ENCODE data around the gene CUL2.
"Not testable (repeated sequence)": the region's sequence is repeated elsewhere in the genome, so short reads cannot be mapped to it uniquely, and the experiment has no call there.

Gene CUL2

GRCh38 chr10:35015843-35016408 lies 74.2 kb downstream of the CUL2 start:
- Mint-ChIP-seq H3K4me3 (no peak overlapping the region), H3K27ac (peak overlapping the region; percentile 34), H3K9me3 (no peaks in the 10 kb centered on the region), H3K4me1 (peaks cover 18% of the 10 kb centered on the region), H3K36me3 (peaks cover 95% of the 10 kb centered on the region)
- no peak for DNase-seq (ENCODE audit: low spot score in 2 of 2)
- ATAC-seq = no peak

GRCh38 chr10:35012781-35013180 lies 77.4 kb downstream of the CUL2 start:
- H3K36me3 Mint-ChIP-seq = peaks cover 95% of the 10 kb centered on the region
- H3K4me1 Mint-ChIP-seq = no peaks in the 10 kb centered on the region
- H3K4me3 Mint-ChIP-seq = no peak overlapping the region
- no peak overlapping the region for H3K27ac Mint-ChIP-seq
- DNase-seq (ENCODE audit: low spot score in 2 of 2) = no peak
- no peak for ATAC-seq
- H3K9me3 Mint-ChIP-seq = no peaks in the 10 kb centered on the region

GRCh38 chr10:35011771-35012191 lies 78.4 kb downstream of the CUL2 start:
- H3K36me3 Mint-ChIP-seq = peaks cover 85% of the 10 kb centered on the region

GRCh38 chr10:35007858-35008301 lies 82.3 kb downstream of the CUL2 start:
- ATAC-seq (no peak), DNase-seq (ENCODE audit: low spot score in 2 of 2) (no peak)
- H3K36me3 Mint-ChIP-seq = peaks cover 46% of the 10 kb centered on the region
- no peaks in the 10 kb centered on the region for H3K4me1 Mint-ChIP-seq
- no peak overlapping the region for H3K27ac Mint-ChIP-seq
- no peak overlapping the region for H3K4me3 Mint-ChIP-seq
- no peaks in the 10 kb centered on the region for H3K9me3 Mint-ChIP-seq

More at GRCh38 chr10:35011771-35012191, 78.4 kb downstream of the CUL2 start:
- no peaks in the 10 kb centered on the region for H3K9me3 Mint-ChIP-seq
- H3K27ac Mint-ChIP-seq = no peak overlapping the region
- no peaks in the 10 kb centered on the region for H3K4me1 Mint-ChIP-seq
- no peak overlapping the region for H3K4me3 Mint-ChIP-seq
- DNase-seq (ENCODE audit: low spot score in 2 of 2) (no peak), ATAC-seq (no peak)

- Mint-ChIP-seq H3K36me3 (peaks cover 36% of the 10 kb centered on the region), H3K27ac (no peak overlapping the region), H3K9me3 (no peaks in the 10 kb centered on the region), H3K4me1 (no peaks in the 10 kb centered on the region), H3K4me3 (no peak overlapping the region)
- no peak for DNase-seq (ENCODE audit: low spot score in 2 of 2)
- ATAC-seq = no peak
Measured at GRCh38 chr10:35006836-35007235, 83.3 kb downstream of the CUL2 start.

- H3K4me3 Mint-ChIP-seq = no peak overlapping the region
- H3K9me3 Mint-ChIP-seq = no peaks in the 10 kb centered on the region
- DNase-seq (ENCODE audit: low spot score in 2 of 2) = no peak
- H3K36me3 Mint-ChIP-seq = peaks cover 26% of the 10 kb centered on the region
- ATAC-seq = no peak
- no peak overlapping the region for H3K27ac Mint-ChIP-seq
- no peaks in the 10 kb centered on the region for H3K4me1 Mint-ChIP-seq
Measured at GRCh38 chr10:35005868-35006267, 84.3 kb downstream of the CUL2 start.

- H3K4me3 Mint-ChIP-seq = no peak overlapping the region
- H3K9me3 Mint-ChIP-seq = no peaks in the 10 kb centered on the region
- peaks cover 14% of the 10 kb centered on the region for H3K36me3 Mint-ChIP-seq
- DNase-seq (ENCODE audit: low spot score in 2 of 2) (no peak), ATAC-seq (no peak)
- H3K27ac Mint-ChIP-seq = no peak overlapping the region
- H3K4me1 Mint-ChIP-seq = no peaks in the 10 kb centered on the region
Measured at GRCh38 chr10:35004651-35005050, 85.5 kb downstream of the CUL2 start.

- H3K4me1 Mint-ChIP-seq = no peaks in the 10 kb centered on the region
- no peak overlapping the region for H3K27ac Mint-ChIP-seq
- no peaks in the 10 kb centered on the region for H3K9me3 Mint-ChIP-seq
- H3K4me3 Mint-ChIP-seq = no peak overlapping the region
- DNase-seq (ENCODE audit: low spot score in 2 of 2) (no peak), ATAC-seq (no peak)
- peaks cover 11% of the 10 kb centered on the region for H3K36me3 Mint-ChIP-seq
Measured at GRCh38 chr10:35003906-35004305, 86.2 kb downstream of the CUL2 start.

GRCh38 chr10:35000936-35001335 lies 89.2 kb downstream of the CUL2 start:
- H3K27ac Mint-ChIP-seq = peak overlapping the region; percentile 17
- H3K9me3 Mint-ChIP-seq = no peaks in the 10 kb centered on the region
- ATAC-seq (no peak), DNase-seq (ENCODE audit: low spot score in 2 of 2) (peak in 1 of 2 donors; percentile 20)
- H3K4me3 Mint-ChIP-seq = no peak overlapping the region
- no peaks in the 10 kb centered on the region for H3K4me1 Mint-ChIP-seq
- peaks cover 4% of the 10 kb centered on the region for H3K36me3 Mint-ChIP-seq

- peaks cover 6% of the 10 kb centered on the region for H3K4me1 Mint-ChIP-seq
- H3K9me3 Mint-ChIP-seq = no peaks in the 10 kb centered on the region
- H3K4me3 Mint-ChIP-seq = no peak overlapping the region
- peaks cover 9% of the 10 kb centered on the region for H3K36me3 Mint-ChIP-seq
- no peak for DNase-seq (ENCODE audit: low spot score in 2 of 2)
- no peak for ATAC-seq
- peak overlapping the region; percentile 63 for H3K27ac Mint-ChIP-seq
Measured at GRCh38 chr10:34999532-34999931, 90.6 kb downstream of the CUL2 start.

GRCh38 chr10:34998940-34999339 lies 91.2 kb downstream of the CUL2 start:
- peaks cover 15% of the 10 kb centered on the region for H3K36me3 Mint-ChIP-seq
- peaks cover 12% of the 10 kb centered on the region for H3K4me1 Mint-ChIP-seq
- H3K27ac Mint-ChIP-seq = peak overlapping the region; percentile 63
- no peaks in the 10 kb centered on the region for H3K9me3 Mint-ChIP-seq
- ATAC-seq = no peak
- no peak for DNase-seq (ENCODE audit: low spot score in 2 of 2)
- H3K4me3 Mint-ChIP-seq = no peak overlapping the region

- Mint-ChIP-seq H3K27ac (peak overlapping the region; percentile 52), H3K9me3 (no peaks in the 10 kb centered on the region), H3K36me3 (peaks cover 16% of the 10 kb centered on the region), H3K4me3 (no peak overlapping the region), H3K4me1 (peaks cover 13% of the 10 kb centered on the region)
- no peak for DNase-seq (ENCODE audit: low spot score in 2 of 2)
- no peak for ATAC-seq
Measured at GRCh38 chr10:34996843-34997242, 93.3 kb downstream of the CUL2 start.

- Mint-ChIP-seq H3K36me3 (peaks cover 16% of the 10 kb centered on the region), H3K4me1 (peaks cover 13% of the 10 kb centered on the region), H3K9me3 (no peaks in the 10 kb centered on the region), H3K4me3 (no peak overlapping the region), H3K27ac (no peak overlapping the region)
- DNase-seq (ENCODE audit: low spot score in 2 of 2) (no peak), ATAC-seq (no peak)
Measured at GRCh38 chr10:34995925-34996324, 94.2 kb downstream of the CUL2 start.

GRCh38 chr10:34994565-34995142 lies 95.5 kb downstream of the CUL2 start:
- peak; percentile 91 for ATAC-seq
- Mint-ChIP-seq H3K36me3 (peaks cover 16% of the 10 kb centered on the region), H3K27ac (peak overlapping the region; percentile 69), H3K4me1 (peaks cover 13% of the 10 kb centered on the region), H3K4me3 (no peak overlapping the region), H3K9me3 (no peaks in the 10 kb centered on the region)
- peak; percentile 17 to 75 for DNase-seq (ENCODE audit: low spot score in 2 of 2)

- Mint-ChIP-seq H3K36me3 (peaks cover 16% of the 10 kb centered on the region), H3K4me3 (no peak overlapping the region), H3K9me3 (no peaks in the 10 kb centered on the region), H3K27ac (peak overlapping the region; percentile 69), H3K4me1 (peaks cover 13% of the 10 kb centered on the region)
- no peak for DNase-seq (ENCODE audit: low spot score in 2 of 2)
- no peak for ATAC-seq
Measured at GRCh38 chr10:34993782-34994181, 96.4 kb downstream of the CUL2 start.

GRCh38 chr10:34991117-34991516 lies 99.0 kb downstream of the CUL2 start:
- not testable (repeated sequence) for DNase-seq (ENCODE audit: low spot score in 2 of 2); ATAC-seq; H3K27ac Mint-ChIP-seq; H3K9me3 Mint-ChIP-seq; H3K4me3 Mint-ChIP-seq
- peaks cover 13% of the 10 kb centered on the region for H3K4me1 Mint-ChIP-seq
- peaks cover 12% of the 10 kb centered on the region for H3K36me3 Mint-ChIP-seq
